Measurements from ENCODE around the gene ERP29.

Gene ERP29

GRCh38 chr12:112046003-112046402 lies 32.8 kb downstream of the ERP29 start:
- no peak for DNase-seq

GRCh38 chr12:112049351-112049750 lies 36.1 kb downstream of the ERP29 start:
- DNase-seq = no peak

- no peak for DNase-seq
Measured at GRCh38 chr12:112061137-112061536, 47.9 kb downstream of the ERP29 start.

GRCh38 chr12:112063273-112063672 lies 50.0 kb downstream of the ERP29 start:
- no peak for DNase-seq

GRCh38 chr12:112066566-112066965 lies 53.3 kb downstream of the ERP29 start:
- no peak for DNase-seq

All from suppressor macrophage (primary cell).